PC-3 (cell line): ENCODE results near the gene FAM168A. TPM values are rescaled to one million over a fixed set of nuclear protein-coding genes. Genes with fewer than 3 reads are reported as not detected.
A peak's percentile ranks its signal among the peaks of the same experiment; 100 is the strongest.

Source experiments
- ATAC-seq: fragments of 200-7000 bp; cut with Tn5 transposase; 2 replicates; pipeline ENCODE4 v1.9.1; 2020; ENCODE audit warnings: mild to moderate bottlenecking, moderate library complexity
- BruUV-seq: library from RNA; stranded (reverse); fragments of 400-500 nt; replicated peaks from 2 replicates; lab custom pipeline; 2021; lab: Mats Ljungman, UMichigan
- CTCF ChIA-PET: fragments of 300-600 bp; sonication (Branson Sonifier 250); formaldehyde crosslinking; loops from one replicate; lab custom pipeline; 2022; ENCODE audit warnings: antibody characterized with exemption; lab: Charles Lee
- POLR2A ChIA-PET: fragments of 300-600 bp; sonication (Branson Sonifier 250); formaldehyde crosslinking; loops from one replicate; lab custom pipeline; 2022; ENCODE audit warnings: antibody characterized with exemption; ENCODE audit not compliant: unreplicated experiment; lab: Charles Lee
- DNase-seq: peaks from one replicate; pipeline ENCODE4 v3.0.0-alpha.2; 2015
- H2AFZ ChIP-seq: fragments of 300-600 bp; sonication (generic); 2 replicates; pipeline ENCODE4 v1.6.0; 2016; ENCODE audit warnings: antibody characterized with exemption, low read length
- H3F3A ChIP-seq: fragments of 300-600 bp; sonication (generic); one replicate; pipeline ENCODE4 v1.6.0; 2017; ENCODE audit warnings: antibody characterized with exemption, low read length, control low read depth, mild to moderate bottlenecking; ENCODE audit not compliant: unreplicated experiment
- H3K27ac ChIP-seq: fragments of 300-600 bp; sonication (generic); 2 replicates; pipeline ENCODE4 v1.5.1; 2016; ENCODE audit warnings: mild to moderate bottlenecking, low read length
- H3K27me3 ChIP-seq: fragments of 300-600 bp; sonication (generic); 2 replicates; pipeline ENCODE4 v1.6.1; 2016; ENCODE audit warnings: low read length, mixed read lengths
- H3K36me3 ChIP-seq: fragments of 300-600 bp; sonication (generic); 2 replicates; pipeline ENCODE4 v1.6.1; 2016; ENCODE audit warnings: low read depth, mixed run types, low read length, mixed read lengths
- H3K4me1 ChIP-seq: fragments of 300-600 bp; sonication (generic); 2 replicates; pipeline ENCODE4 v1.5.1; 2016; ENCODE audit warnings: low read length; ENCODE audit not compliant: insufficient read depth
- H3K4me2 ChIP-seq: fragments of 300-600 bp; sonication (generic); 2 replicates; pipeline ENCODE4 v1.6.0; 2016; ENCODE audit warnings: low read length
- H3K4me3 ChIP-seq: fragments of 300-600 bp; sonication (generic); 2 replicates; pipeline ENCODE4 v1.5.1; 2016; ENCODE audit warnings: mild to moderate bottlenecking, low read length, mixed read lengths
- H3K79me2 ChIP-seq: fragments of 300-600 bp; sonication (generic); 2 replicates; pipeline ENCODE4 v1.6.1; 2017; ENCODE audit warnings: low read length, mixed read lengths
- H3K9ac ChIP-seq: fragments of 300-600 bp; sonication (generic); 2 replicates; pipeline ENCODE4 v1.6.0; 2016; ENCODE audit warnings: mild to moderate bottlenecking, low read length
- H3K9me2 ChIP-seq: fragments of 300-600 bp; sonication (generic); replicated peaks from 2 replicates; pipeline ENCODE4 v1.6.1; 2016; ENCODE audit warnings: mixed run types, low read length, mixed read lengths
- H3K9me3 ChIP-seq: fragments of 300-600 bp; sonication (generic); 2 replicates; pipeline ENCODE4 v1.6.1; 2016; ENCODE audit warnings: low read length, mixed read lengths
- H4K20me1 ChIP-seq: fragments of 300-600 bp; sonication (generic); 2 replicates; pipeline ENCODE4 v1.6.1; 2016; ENCODE audit warnings: low read length, mixed read lengths
- CTCF ChIP-seq: fragments of 300-600 bp; sonication (generic); conservative IDR thresholded peaks from 2 replicates; pipeline ENCODE4 v1.5.1; 2017; ENCODE audit warnings: antibody characterized with exemption, low read depth, mild to moderate bottlenecking, low read length
- EZH2 ChIP-seq: fragments of 300-600 bp; sonication (generic); IDR thresholded peaks from one replicate; pipeline ENCODE4 v1.6.1; 2017; ENCODE audit warnings: antibody characterized with exemption, mild to moderate bottlenecking, low read length; ENCODE audit not compliant: unreplicated experiment
- EZH2phosphoT487 ChIP-seq: fragments of 300-600 bp; sonication (generic); IDR thresholded peaks from 2 replicates; pipeline ENCODE4 v1.6.1; 2018; ENCODE audit warnings: mild to moderate bottlenecking, antibody characterized with exemption, low read length, borderline replicate concordance
- intact Hi-C: fragments of 100-400 bp; cut with micrococcal nuclease; formaldehyde crosslinking; loops from 2 replicates; pipeline ENCODE4 v1.9.0; 2023
- total RNA-seq: library from RNA; depleted of rRNA; stranded (reverse); fragments of >200 nt; gene quantifications from 2 replicates; pipeline ENCODE4 v1.2.3, GENCODE V29; 2014

FAM168A gene
- total RNA-seq, 1 experiment from 2014 or later = 24.5 TPM

- POLR2A ChIA-PET = no interaction called here
- Histone ChIP-seq H3K9me2 (no peaks in the 10 kb centered on the region), H3F3A (no peaks in the 10 kb centered on the region), H3K4me1 (no peaks in the 10 kb centered on the region), H3K4me2 (no peak overlapping the region), H2AFZ (no peak overlapping the region), H3K9me3 (no peaks in the 10 kb centered on the region), H3K27ac (no peak overlapping the region), H4K20me1 (no peaks in the 10 kb centered on the region), H3K9ac (no peak overlapping the region), H3K36me3 (no peaks in the 10 kb centered on the region), H3K27me3 (no peaks in the 10 kb centered on the region), H3K4me3 (no peak overlapping the region), H3K79me2 (no peaks in the 10 kb centered on the region)
- DNase-seq (no peak), ATAC-seq (no peak)
- no TSS peak for BruUV-seq
- intact Hi-C loops = no loop called here
- TF ChIP-seq EZH2phosphoT487 (no peak), CTCF (no peak), EZH2 (no peak)
- CTCF ChIA-PET = no interaction called here
Observed at GRCh38 chr11:73632996-73633395, 35.1 kb upstream of the FAM168A start.

GRCh38 chr11:73629907-73630306 is 32.0 kb upstream of the FAM168A start:
- DNase-seq (no peak), ATAC-seq (no peak)
- no peak for TF ChIP-seq EZH2phosphoT487
- no peak for TF ChIP-seq EZH2
- ChIA-PET CTCF (no interaction called here), POLR2A (no interaction called here)
- Histone ChIP-seq H3K36me3 (no peaks in the 10 kb centered on the region), H3K4me2 (no peak overlapping the region), H3K4me1 (peaks cover 5% of the 10 kb centered on the region; the same call in 1 of the 2 replicates), H3K27ac (no peak overlapping the region), H3K9me2 (no peaks in the 10 kb centered on the region), H3K27me3 (no peaks in the 10 kb centered on the region), H3K4me3 (no peak overlapping the region), H4K20me1 (no peaks in the 10 kb centered on the region), H3K9ac (no peak overlapping the region), H3F3A (no peaks in the 10 kb centered on the region), H2AFZ (no peak overlapping the region), H3K9me3 (no peaks in the 10 kb centered on the region), H3K79me2 (no peaks in the 10 kb centered on the region)
- intact Hi-C loops = no loop called here
- no TSS peak for BruUV-seq

- Histone ChIP-seq H3K4me2 (peak overlapping the region; percentile 80), H3K27ac (no peak overlapping the region), H3K27me3 (no peaks in the 10 kb centered on the region), H2AFZ (peak overlapping the region; percentile 85), H3K9me2 (no peaks in the 10 kb centered on the region), H3K9me3 (no peaks in the 10 kb centered on the region), H3K36me3 (no peaks in the 10 kb centered on the region), H3K9ac (no peak overlapping the region), H3K79me2 (no peaks in the 10 kb centered on the region), H3F3A (no peaks in the 10 kb centered on the region), H3K4me1 (peaks cover 5% of the 10 kb centered on the region; the same call in 1 of the 2 replicates), H3K4me3 (peak overlapping the region; percentile 59), H4K20me1 (no peaks in the 10 kb centered on the region)
- CTCF ChIA-PET = interaction anchor here (0.5 to 2.7 kb wide), 15 partner anchors 10 to 305 kb away, joined by 3 to 57 read pairs (median 6); partner anchors contain the start of genes PLEKHB1 and RELT
- no peak for TF ChIP-seq EZH2phosphoT487
- TF ChIP-seq CTCF = peak; percentile 92
- intact Hi-C loops = loop anchor here (1.0 kb wide), 1 partner anchor 35 kb away; no protein-coding TSS in a partner anchor
- peak; percentile 93 for ATAC-seq
- BruUV-seq = no TSS peak
- peak; percentile 93 for DNase-seq
- POLR2A ChIA-PET = interaction anchor here (0.6 to 0.7 kb wide), 4 partner anchors 12 to 35 kb away, joined by 3 to 6 read pairs (median 3); no protein-coding TSS in a partner anchor
Observed at GRCh38 chr11:73625696-73626318, 27.9 kb upstream of the FAM168A start.
